Liver (tissue), 3 donors: ENCODE measurements around the gene ATP2C2.

Source experiments
- EGR1 ChIP-seq, 2 donors: IDR thresholded peaks; 2 replicates each; pipeline ENCODE4 v1.6.1; 2016 to 2018; ENCODE audit warnings: antibody characterized with exemption in 2 of 2, low read depth in 2 of 2
- FOXA1 ChIP-seq: IDR thresholded peaks from 2 replicates; pipeline ENCODE4 v1.6.1; 2016; ENCODE audit warnings: antibody characterized with exemption
- GABPA ChIP-seq, 2 donors: IDR thresholded peaks in 1 of 2; conservative IDR thresholded peaks in 1 of 2; 2 replicates each; pipeline ENCODE4 v1.6.1; 2016; ENCODE audit warnings: antibody characterized with exemption in 2 of 2, mild to moderate bottlenecking in 1 of 2, moderate library complexity in 1 of 2
- HNF4G ChIP-seq: IDR thresholded peaks from 2 replicates; pipeline ENCODE4 v1.6.1; 2016; ENCODE audit warnings: antibody characterized with exemption
- JUND ChIP-seq, 2 donors: IDR thresholded peaks; 2 replicates each; pipeline ENCODE4 v1.6.1; 2016; ENCODE audit warnings: antibody characterized with exemption in 2 of 2
- RAD21 ChIP-seq, 2 donors: IDR thresholded peaks; 2 replicates each; pipeline ENCODE4 v1.6.1; 2016; ENCODE audit warnings: antibody characterized with exemption in 2 of 2, mild to moderate bottlenecking in 2 of 2
- SP1 ChIP-seq: IDR thresholded peaks from 2 replicates; pipeline ENCODE4 v1.6.1; 2018; ENCODE audit warnings: antibody characterized with exemption, mild to moderate bottlenecking
- TAF1 ChIP-seq: conservative IDR thresholded peaks from 2 replicates; pipeline ENCODE4 v1.6.1; 2016; ENCODE audit warnings: antibody characterized with exemption, mild to moderate bottlenecking
- ZBTB33 ChIP-seq: IDR thresholded peaks from 2 replicates; pipeline ENCODE4 v1.6.1; 2016; ENCODE audit warnings: antibody characterized with exemption
- TF ChIP-seq, protein P1 (sequence below): IDR thresholded peaks from 2 replicates; pipeline ENCODE4 v1.6.1; 2016; ENCODE audit warnings: antibody characterized with exemption, mild to moderate bottlenecking
- TF ChIP-seq, protein P2 (sequence below): fragments of 150-350 bp; IDR thresholded peaks from 2 replicates; pipeline ENCODE4 v1.5.1; 2017; ENCODE audit warnings: improper control_type of control experiment, low read depth, low read length; ENCODE audit not compliant: missing input control
- TF ChIP-seq, protein P3 (sequence below): IDR thresholded peaks from 2 replicates; pipeline ENCODE4 v1.6.1; 2016; ENCODE audit warnings: antibody characterized with exemption
- donor health status: healthy.
- donor health status: healthy.

DNA sequence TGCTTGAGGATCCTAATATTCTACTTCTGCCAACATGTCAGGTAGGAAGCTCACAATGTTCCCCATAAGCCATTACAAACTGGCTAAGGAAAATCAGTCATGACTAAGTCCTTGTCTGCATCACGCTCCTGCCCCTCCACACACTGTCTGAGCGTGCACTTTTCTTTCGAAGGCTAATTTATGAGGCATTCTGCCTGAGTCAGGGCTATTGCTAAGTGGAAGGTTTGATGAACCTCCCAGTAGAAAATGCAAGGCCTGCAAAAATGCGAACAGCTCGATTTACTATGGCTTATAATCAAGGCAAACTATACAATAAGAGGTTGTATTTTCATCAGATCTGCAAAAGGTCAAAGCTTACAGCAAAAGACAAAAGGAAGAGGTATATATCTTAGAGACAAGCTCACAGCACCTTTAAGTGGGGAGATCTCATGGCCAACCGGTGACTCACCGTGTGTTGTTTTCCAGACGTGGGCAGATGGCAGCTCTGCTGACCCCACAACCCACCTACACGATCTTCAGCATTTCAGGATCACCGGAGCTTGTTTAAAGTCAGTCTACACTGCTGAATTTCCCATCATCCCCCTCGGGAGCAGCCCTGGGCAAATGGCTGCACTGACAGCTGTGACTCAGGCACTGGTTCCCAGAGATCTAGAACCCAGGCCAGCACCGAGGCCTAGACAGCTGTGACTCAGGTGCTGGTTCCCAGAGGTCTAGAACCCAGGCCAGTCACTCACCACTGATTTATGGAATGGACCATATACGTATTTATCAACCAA, 110.0 kb downstream of the ATP2C2 start:
- TF ChIP-seq JUND (IDR thresholded peaks at IDR 0.05) = no peak
- TF ChIP-seq EGR1 (IDR thresholded peaks at IDR 0.05; ENCODE audit: low read depth in 2 of 2) = no peak
- TF ChIP-seq, protein P1, sequence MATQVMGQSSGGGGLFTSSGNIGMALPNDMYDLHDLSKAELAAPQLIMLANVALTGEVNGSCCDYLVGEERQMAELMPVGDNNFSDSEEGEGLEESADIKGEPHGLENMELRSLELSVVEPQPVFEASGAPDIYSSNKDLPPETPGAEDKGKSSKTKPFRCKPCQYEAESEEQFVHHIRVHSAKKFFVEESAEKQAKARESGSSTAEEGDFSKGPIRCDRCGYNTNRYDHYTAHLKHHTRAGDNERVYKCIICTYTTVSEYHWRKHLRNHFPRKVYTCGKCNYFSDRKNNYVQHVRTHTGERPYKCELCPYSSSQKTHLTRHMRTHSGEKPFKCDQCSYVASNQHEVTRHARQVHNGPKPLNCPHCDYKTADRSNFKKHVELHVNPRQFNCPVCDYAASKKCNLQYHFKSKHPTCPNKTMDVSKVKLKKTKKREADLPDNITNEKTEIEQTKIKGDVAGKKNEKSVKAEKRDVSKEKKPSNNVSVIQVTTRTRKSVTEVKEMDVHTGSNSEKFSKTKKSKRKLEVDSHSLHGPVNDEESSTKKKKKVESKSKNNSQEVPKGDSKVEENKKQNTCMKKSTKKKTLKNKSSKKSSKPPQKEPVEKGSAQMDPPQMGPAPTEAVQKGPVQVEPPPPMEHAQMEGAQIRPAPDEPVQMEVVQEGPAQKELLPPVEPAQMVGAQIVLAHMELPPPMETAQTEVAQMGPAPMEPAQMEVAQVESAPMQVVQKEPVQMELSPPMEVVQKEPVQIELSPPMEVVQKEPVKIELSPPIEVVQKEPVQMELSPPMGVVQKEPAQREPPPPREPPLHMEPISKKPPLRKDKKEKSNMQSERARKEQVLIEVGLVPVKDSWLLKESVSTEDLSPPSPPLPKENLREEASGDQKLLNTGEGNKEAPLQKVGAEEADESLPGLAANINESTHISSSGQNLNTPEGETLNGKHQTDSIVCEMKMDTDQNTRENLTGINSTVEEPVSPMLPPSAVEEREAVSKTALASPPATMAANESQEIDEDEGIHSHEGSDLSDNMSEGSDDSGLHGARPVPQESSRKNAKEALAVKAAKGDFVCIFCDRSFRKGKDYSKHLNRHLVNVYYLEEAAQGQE = no peak
- TF ChIP-seq, protein P2, sequence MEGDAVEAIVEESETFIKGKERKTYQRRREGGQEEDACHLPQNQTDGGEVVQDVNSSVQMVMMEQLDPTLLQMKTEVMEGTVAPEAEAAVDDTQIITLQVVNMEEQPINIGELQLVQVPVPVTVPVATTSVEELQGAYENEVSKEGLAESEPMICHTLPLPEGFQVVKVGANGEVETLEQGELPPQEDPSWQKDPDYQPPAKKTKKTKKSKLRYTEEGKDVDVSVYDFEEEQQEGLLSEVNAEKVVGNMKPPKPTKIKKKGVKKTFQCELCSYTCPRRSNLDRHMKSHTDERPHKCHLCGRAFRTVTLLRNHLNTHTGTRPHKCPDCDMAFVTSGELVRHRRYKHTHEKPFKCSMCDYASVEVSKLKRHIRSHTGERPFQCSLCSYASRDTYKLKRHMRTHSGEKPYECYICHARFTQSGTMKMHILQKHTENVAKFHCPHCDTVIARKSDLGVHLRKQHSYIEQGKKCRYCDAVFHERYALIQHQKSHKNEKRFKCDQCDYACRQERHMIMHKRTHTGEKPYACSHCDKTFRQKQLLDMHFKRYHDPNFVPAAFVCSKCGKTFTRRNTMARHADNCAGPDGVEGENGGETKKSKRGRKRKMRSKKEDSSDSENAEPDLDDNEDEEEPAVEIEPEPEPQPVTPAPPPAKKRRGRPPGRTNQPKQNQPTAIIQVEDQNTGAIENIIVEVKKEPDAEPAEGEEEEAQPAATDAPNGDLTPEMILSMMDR = no peak
- TF ChIP-seq RAD21 (IDR thresholded peaks at IDR 0.05) = no peak
- TF ChIP-seq, protein P3, sequence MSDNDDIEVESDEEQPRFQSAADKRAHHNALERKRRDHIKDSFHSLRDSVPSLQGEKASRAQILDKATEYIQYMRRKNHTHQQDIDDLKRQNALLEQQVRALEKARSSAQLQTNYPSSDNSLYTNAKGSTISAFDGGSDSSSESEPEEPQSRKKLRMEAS = no peak
- TF ChIP-seq HNF4G = no peak
- TF ChIP-seq TAF1 = no peak
- no peak for TF ChIP-seq GABPA (IDR thresholded peaks at IDR 0.05 in 1 of 2, conservative IDR thresholded peaks at IDR 0.05 in 1 of 2)
- no peak for TF ChIP-seq ZBTB33
- no peak for TF ChIP-seq FOXA1
- no peak for TF ChIP-seq SP1
